Activated CD4-positive, alpha-beta T cell treated with anti-CD3 and anti-CD28 coated beads for 36 hours (primary cell): ENCODE data around the gene BABAM2. TPM values are rescaled to one million over a fixed set of nuclear protein-coding genes. Genes with fewer than 3 reads are reported as not detected.
"Not testable (repeated sequence)": the region's sequence is repeated elsewhere in the genome, so short reads cannot be mapped to it uniquely, and the experiment has no call there.

Experiments used
- ATAC-seq: fragments of 200-7000 bp; cut with Tn5 transposase; one replicate; pipeline ENCODE4 v1.10.0; 2021; ENCODE audit warnings: mild to moderate bottlenecking, moderate library complexity
- CTCF ChIA-PET: fragments of 350-600 bp; sonication (Branson Sonifier 250); formaldehyde crosslinking; loops from one replicate; lab custom pipeline; 2021; ENCODE audit warnings: antibody characterized with exemption; lab: Charles Lee
- POLR2A ChIA-PET: fragments of 350-600 bp; sonication (Branson Sonifier 250); formaldehyde crosslinking; loops from one replicate; lab custom pipeline; 2021; ENCODE audit warnings: antibody characterized with exemption, inconsistent platforms; lab: Charles Lee
- DNase-seq: peaks from one replicate; pipeline ENCODE4 v3.0.0-alpha.2; 2020
- H3K27ac Mint-ChIP-seq: one replicate; pipeline ENCODE4 v1.8.0; 2021; ENCODE audit warnings: mixed read lengths
- H3K27me3 Mint-ChIP-seq: one replicate; pipeline ENCODE4 v1.8.0; 2021; ENCODE audit warnings: mixed read lengths
- H3K36me3 Mint-ChIP-seq: one replicate; pipeline ENCODE4 v1.8.0; 2021; ENCODE audit warnings: low read depth, mixed read lengths
- H3K4me1 Mint-ChIP-seq: one replicate; pipeline ENCODE4 v1.8.0; 2021; ENCODE audit warnings: mixed read lengths
- H3K4me3 Mint-ChIP-seq: one replicate; pipeline ENCODE4 v1.8.0; 2021; ENCODE audit warnings: mild to moderate bottlenecking, moderate library complexity, mixed read lengths
- H3K9me3 Mint-ChIP-seq: one replicate; pipeline ENCODE4 v1.8.0; 2021; ENCODE audit warnings: low read depth, mixed read lengths
- intact Hi-C, 2 experiments: fragments of 100-400 bp; cut with DNase I in 1 of 2; cut with micrococcal nuclease in 1 of 2; formaldehyde crosslinking; loops; one replicate each; pipeline versions ENCODE4 v1.14.2 to v1.15.1; 2022 to 2024; cut with DNase I, micrococcal nuclease
- total RNA-seq, 2 experiments: library from RNA; stranded (reverse); gene quantifications; one replicate each; pipeline ENCODE4 v1.2.3, GENCODE V29; 2021

BABAM2 gene
- total RNA-seq, 2 experiments from 2014 or later, result 58.4 to 81.1 TPM

DNA sequence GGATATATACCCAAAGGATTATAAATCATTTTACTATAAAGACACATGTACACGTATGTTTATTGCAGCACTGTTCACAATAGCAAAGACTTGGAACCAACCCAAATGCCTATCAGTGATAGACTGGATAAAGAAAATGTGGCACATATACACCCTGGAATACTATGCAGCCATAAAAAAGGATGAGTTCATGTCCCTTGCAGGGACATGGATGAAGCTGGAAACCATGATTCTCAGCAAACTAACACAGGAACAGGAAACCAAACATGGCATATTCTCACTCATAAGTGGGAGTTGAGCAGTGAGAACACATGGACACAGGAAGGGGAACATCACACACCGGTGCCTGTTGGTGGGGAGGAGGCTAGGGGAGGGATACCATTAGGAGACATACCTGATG lies 135.7 kb downstream of the BABAM2 start:
- H3K9me3 Mint-ChIP-seq, H3K4me3 Mint-ChIP-seq, intact Hi-C loops, DNase-seq, ATAC-seq, H3K27ac Mint-ChIP-seq, H3K4me1 Mint-ChIP-seq, CTCF ChIA-PET, H3K27me3 Mint-ChIP-seq, POLR2A ChIA-PET: not testable (repeated sequence)
- H3K36me3 Mint-ChIP-seq, result peaks cover 36% of the 10 kb centered on the region

GRCh38 chr2:28028025-28028424 lies 137.5 kb downstream of the BABAM2 start:
- no peak for ATAC-seq
- intact Hi-C loops, result no loop called here
- Mint-ChIP-seq H3K27ac (no peak overlapping the region), H3K36me3 (peaks cover 36% of the 10 kb centered on the region), H3K9me3 (no peaks in the 10 kb centered on the region), H3K27me3 (no peaks in the 10 kb centered on the region), H3K4me3 (no peak overlapping the region), H3K4me1 (peaks cover 12% of the 10 kb centered on the region)
- CTCF ChIA-PET, result no interaction called here
- DNase-seq, result no peak
- POLR2A ChIA-PET, result no interaction called here

- H3K27me3 Mint-ChIP-seq, result no peaks in the 10 kb centered on the region
Measured at GRCh38 chr2:28030600-28030999, 140.1 kb downstream of the BABAM2 start.

DNA sequence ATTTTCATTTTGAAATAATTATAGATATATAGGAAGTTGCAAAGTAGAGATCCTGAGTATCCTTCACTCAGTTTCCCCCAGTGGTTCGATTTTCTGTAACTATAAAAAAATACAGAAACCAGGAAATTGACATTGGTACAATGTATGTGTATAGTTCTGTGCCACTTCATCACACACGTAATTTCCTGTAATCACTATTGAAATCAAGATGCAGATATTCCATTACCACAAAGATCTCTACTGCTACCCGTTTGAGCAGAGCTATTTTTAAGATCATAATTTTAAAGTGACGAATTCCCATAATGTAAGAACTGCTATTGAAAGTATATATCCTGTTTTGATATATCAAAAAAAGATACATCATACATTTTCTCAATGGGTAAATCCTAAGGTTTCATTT lies 142.3 kb downstream of the BABAM2 start:
- Mint-ChIP-seq H3K4me3 (no peak overlapping the region), H3K27ac (no peak overlapping the region), H3K9me3 (no peaks in the 10 kb centered on the region), H3K27me3 (no peaks in the 10 kb centered on the region), H3K4me1 (peaks cover 27% of the 10 kb centered on the region), H3K36me3 (peaks cover 8% of the 10 kb centered on the region)
- ATAC-seq, result peak; percentile 92
- intact Hi-C loops, result loop anchor here in 1 of 2 experiments (1.0 to 2.0 kb wide), 2 partner anchors 76 to 143 kb away; partner anchors contain the start of genes BABAM2 and RBKS
- POLR2A ChIA-PET, result no interaction called here
- no peak for DNase-seq
- CTCF ChIA-PET, result no interaction called here

More at GRCh38 chr2:28030600-28030999, 140.1 kb downstream of the BABAM2 start:
- CTCF ChIA-PET, result interaction anchor here (1.1 kb wide), 1 partner anchor 9 kb away, joined by 4 read pairs; no protein-coding TSS in a partner anchor
- Mint-ChIP-seq H3K4me3 (no peak overlapping the region), H3K4me1 (peaks cover 27% of the 10 kb centered on the region), H3K9me3 (no peaks in the 10 kb centered on the region), H3K27ac (no peak overlapping the region), H3K36me3 (peaks cover 25% of the 10 kb centered on the region)
- DNase-seq (no peak), ATAC-seq (no peak)
- POLR2A ChIA-PET, result no interaction called here
- intact Hi-C loops, result no loop called here

DNA sequence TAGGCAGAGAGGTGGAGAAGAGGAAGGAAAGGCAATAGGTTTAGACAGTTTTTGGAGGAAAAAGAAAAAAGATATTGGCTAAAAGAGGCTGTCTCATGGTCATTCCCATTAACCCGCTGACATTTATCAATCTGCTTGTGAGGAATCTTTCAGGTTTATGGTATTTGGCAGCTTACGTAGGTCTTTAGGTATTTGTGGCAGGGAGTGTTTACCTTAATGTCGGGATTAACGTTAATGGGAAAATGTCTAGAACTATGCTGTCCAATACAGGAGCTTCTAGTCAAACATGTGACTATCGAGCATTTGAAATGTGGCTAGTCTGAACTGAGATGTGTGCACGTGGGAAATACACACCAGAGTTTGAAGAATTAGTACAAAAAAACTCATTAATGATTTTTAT lies 144.2 kb downstream of the BABAM2 start:
- intact Hi-C loops, result no loop called here
- Mint-ChIP-seq H3K27me3 (no peaks in the 10 kb centered on the region), H3K36me3 (peaks cover 5% of the 10 kb centered on the region), H3K27ac (peak overlapping the region; percentile 20), H3K9me3 (no peaks in the 10 kb centered on the region), H3K4me3 (no peak overlapping the region), H3K4me1 (peaks cover 39% of the 10 kb centered on the region)
- ChIA-PET POLR2A (no interaction called here), CTCF (interaction anchor here (1.0 kb wide), 1 partner anchor 136 kb away, joined by 5 read pairs; no protein-coding TSS in a partner anchor)
- DNase-seq, result no peak
- ATAC-seq, result no peak

GRCh38 chr2:28035163-28035690 lies 144.7 kb downstream of the BABAM2 start:
- no peaks in the 10 kb centered on the region for H3K9me3 Mint-ChIP-seq
- H3K36me3 Mint-ChIP-seq, result peaks cover 5% of the 10 kb centered on the region
- DNase-seq, result no peak
- H3K4me3 Mint-ChIP-seq, result no peak overlapping the region
- intact Hi-C loops, result no loop called here
- no peaks in the 10 kb centered on the region for H3K27me3 Mint-ChIP-seq
- ATAC-seq, result no peak
- peaks cover 40% of the 10 kb centered on the region for H3K4me1 Mint-ChIP-seq
- ChIA-PET POLR2A (no interaction called here), CTCF (interaction anchor here (1.0 kb wide), 1 partner anchor 136 kb away, joined by 5 read pairs; no protein-coding TSS in a partner anchor)
- no peak overlapping the region for H3K27ac Mint-ChIP-seq

DNA sequence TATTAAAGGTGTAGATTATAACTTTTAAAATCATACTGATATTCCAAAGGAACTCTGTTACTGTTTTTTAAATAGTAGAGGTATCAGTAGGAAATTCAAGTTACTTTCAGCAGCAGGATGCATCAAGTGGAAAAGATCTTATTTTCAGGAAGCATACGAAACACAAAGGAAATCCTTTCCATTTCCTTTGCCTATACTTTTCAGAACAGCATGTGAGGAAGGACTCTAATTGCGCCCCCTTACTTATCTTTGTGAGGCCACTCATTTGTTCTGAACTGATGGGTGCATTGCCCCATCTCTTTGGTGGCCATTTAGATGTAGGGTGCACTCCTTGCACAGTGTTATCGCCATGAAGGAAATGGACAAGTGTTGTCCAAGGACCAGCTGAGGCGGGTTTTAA lies 145.3 kb downstream of the BABAM2 start:
- CTCF ChIA-PET, result interaction anchor here (1.0 kb wide), 1 partner anchor 137 kb away, joined by 5 read pairs; no protein-coding TSS in a partner anchor
- intact Hi-C loops, result no loop called here
- H3K27me3 Mint-ChIP-seq, result no peaks in the 10 kb centered on the region
- H3K4me1 Mint-ChIP-seq, result peaks cover 37% of the 10 kb centered on the region
- DNase-seq (no peak), ATAC-seq (no peak)
- H3K36me3 Mint-ChIP-seq, result peaks cover 5% of the 10 kb centered on the region
- no peak overlapping the region for H3K4me3 Mint-ChIP-seq
- no peak overlapping the region for H3K27ac Mint-ChIP-seq
- H3K9me3 Mint-ChIP-seq, result no peaks in the 10 kb centered on the region
- POLR2A ChIA-PET, result no interaction called here

DNA sequence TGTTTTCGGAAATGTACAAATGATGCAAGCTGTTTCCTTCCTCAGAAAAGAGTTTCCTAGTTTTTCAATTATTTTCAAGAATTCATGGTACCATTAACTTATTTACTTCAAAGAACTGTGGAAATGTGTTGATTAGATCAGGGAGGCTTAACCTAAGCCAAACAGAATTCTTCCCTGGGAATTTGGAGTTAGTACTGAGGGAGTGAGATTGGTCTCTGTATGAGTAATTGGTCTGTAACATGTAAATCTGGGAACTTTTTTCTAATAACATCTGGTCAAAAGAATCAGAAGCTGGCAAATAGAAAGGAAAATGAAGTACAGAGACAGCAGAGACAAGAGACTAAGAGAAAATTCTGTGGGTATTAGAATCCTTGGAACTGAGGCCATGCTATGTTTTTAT lies 145.8 kb downstream of the BABAM2 start:
- ChIA-PET CTCF (no interaction called here), POLR2A (no interaction called here)
- Mint-ChIP-seq H3K4me3 (no peak overlapping the region), H3K27me3 (no peaks in the 10 kb centered on the region), H3K27ac (no peak overlapping the region), H3K9me3 (no peaks in the 10 kb centered on the region), H3K4me1 (peaks cover 35% of the 10 kb centered on the region), H3K36me3 (peaks cover 5% of the 10 kb centered on the region)
- DNase-seq (no peak), ATAC-seq (no peak)
- intact Hi-C loops, result no loop called here

- intact Hi-C loops, result no loop called here
- Mint-ChIP-seq H3K27me3 (no peaks in the 10 kb centered on the region), H3K27ac (no peak overlapping the region), H3K4me1 (peaks cover 28% of the 10 kb centered on the region), H3K4me3 (no peak overlapping the region), H3K9me3 (no peaks in the 10 kb centered on the region), H3K36me3 (peaks cover 9% of the 10 kb centered on the region)
- CTCF ChIA-PET, result no interaction called here
- POLR2A ChIA-PET, result no interaction called here
- DNase-seq (no peak), ATAC-seq (no peak)
Measured at GRCh38 chr2:28038722-28039121, 148.2 kb downstream of the BABAM2 start.

- Mint-ChIP-seq H3K27me3 (no peaks in the 10 kb centered on the region), H3K27ac (no peak overlapping the region), H3K9me3 (no peaks in the 10 kb centered on the region), H3K36me3 (peaks cover 14% of the 10 kb centered on the region), H3K4me3 (no peak overlapping the region), H3K4me1 (peaks cover 12% of the 10 kb centered on the region)
- intact Hi-C loops, result no loop called here
- ChIA-PET POLR2A (no interaction called here), CTCF (interaction anchor here (0.7 to 1.0 kb wide), 2 partner anchors 104 to 342 kb away, joined by 3 to 4 read pairs; no protein-coding TSS in a partner anchor)
- ATAC-seq (no peak), DNase-seq (no peak)
Measured at GRCh38 chr2:28045676-28046351, 155.3 kb downstream of the BABAM2 start.

- H3K27me3 Mint-ChIP-seq, result no peaks in the 10 kb centered on the region
- CTCF ChIA-PET, result no interaction called here
- H3K27ac Mint-ChIP-seq, result no peak overlapping the region
- H3K36me3 Mint-ChIP-seq, result peaks cover 19% of the 10 kb centered on the region
- H3K4me3 Mint-ChIP-seq, result no peak overlapping the region
- H3K9me3 Mint-ChIP-seq, result no peaks in the 10 kb centered on the region
- DNase-seq (no peak), ATAC-seq (no peak)
- POLR2A ChIA-PET, result interaction anchor here (0.6 kb wide), 1 partner anchor 850 kb away, joined by 4 read pairs; no protein-coding TSS in a partner anchor
- peaks cover 8% of the 10 kb centered on the region for H3K4me1 Mint-ChIP-seq
- intact Hi-C loops, result no loop called here
Measured at GRCh38 chr2:28046921-28047320, 156.4 kb downstream of the BABAM2 start.

DNA sequence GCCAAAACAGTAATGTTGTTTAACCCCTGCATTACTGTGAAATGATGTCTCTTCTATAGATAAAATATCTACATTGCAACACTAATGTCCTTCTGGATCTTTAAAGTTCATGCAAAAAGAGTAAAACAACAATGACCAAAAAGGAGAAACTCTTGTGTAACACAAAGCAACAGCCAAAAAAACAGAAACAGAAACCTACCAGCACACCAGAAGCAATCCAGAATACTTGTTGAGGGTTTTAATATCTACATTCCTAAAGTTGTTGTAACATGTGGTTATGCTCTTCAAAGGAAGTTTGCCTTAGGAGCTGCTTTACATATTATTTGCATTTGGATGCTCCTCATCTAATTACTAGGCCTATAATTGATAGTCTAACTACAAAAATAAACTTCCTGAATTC lies 157.2 kb downstream of the BABAM2 start:
- intact Hi-C loops, result no loop called here
- ATAC-seq (no peak), DNase-seq (no peak)
- CTCF ChIA-PET, result interaction anchor here (1.5 kb wide), 1 partner anchor 24 kb away, joined by 6 read pairs; no protein-coding TSS in a partner anchor
- Mint-ChIP-seq H3K27me3 (no peaks in the 10 kb centered on the region), H3K36me3 (peaks cover 17% of the 10 kb centered on the region), H3K9me3 (no peaks in the 10 kb centered on the region), H3K27ac (no peak overlapping the region), H3K4me3 (no peak overlapping the region), H3K4me1 (peaks cover 8% of the 10 kb centered on the region)
- POLR2A ChIA-PET, result no interaction called here
